Neutrophil (primary cell): ENCODE measurements around the gene GLRX5.

Experiments used
- H3K27ac ChIP-seq: fragments of 200-600 bp; sonication (generic); 2 replicates; pipeline ENCODE4 v1.5.1; 2016; ENCODE audit warnings: mild to moderate bottlenecking, moderate library complexity
- H3K27me3 ChIP-seq: fragments of 200-600 bp; sonication (generic); 2 replicates; pipeline ENCODE4 v1.6.0; 2016; ENCODE audit warnings: mild to moderate bottlenecking
- H3K36me3 ChIP-seq: fragments of 200-600 bp; sonication (generic); 2 replicates; pipeline ENCODE4 v1.5.1; 2017
- H3K4me1 ChIP-seq, 2 experiments: fragments of 200-600 bp in 1 of 2; sonication (generic) in 1 of 2; 1 replicate in 1 of 2; 2 replicates in 1 of 2; pipeline versions ENCODE4 v1.5.1 to v1.6.1; 2013 to 2016; ENCODE audit warnings: low read depth in 1 of 2, low read length in 1 of 2, mild to moderate bottlenecking in 1 of 2, moderate library complexity in 1 of 2; ENCODE audit not compliant: control insufficient read depth in 1 of 2, insufficient read depth in 1 of 2
- H3K4me3 ChIP-seq, 2 experiments: fragments of 200-600 bp in 1 of 2; sonication (generic) in 1 of 2; 1 replicate in 1 of 2; 2 replicates in 1 of 2; pipeline ENCODE4 v1.5.1; 2013 to 2016; ENCODE audit warnings: low read depth in 1 of 2, low read length in 1 of 2, mild to moderate bottlenecking in 1 of 2, moderate library complexity in 1 of 2
- H3K9me3 ChIP-seq: fragments of 200-600 bp; sonication (generic); 2 replicates; pipeline ENCODE4 v1.5.1; 2016
- TF ChIP-seq, protein P1 (sequence below): fragments of 200-600 bp; sonication (generic); IDR thresholded peaks from 2 replicates; pipeline ENCODE4 v1.5.1; 2016; ENCODE audit warnings: antibody characterized with exemption

Gene GLRX5

DNA sequence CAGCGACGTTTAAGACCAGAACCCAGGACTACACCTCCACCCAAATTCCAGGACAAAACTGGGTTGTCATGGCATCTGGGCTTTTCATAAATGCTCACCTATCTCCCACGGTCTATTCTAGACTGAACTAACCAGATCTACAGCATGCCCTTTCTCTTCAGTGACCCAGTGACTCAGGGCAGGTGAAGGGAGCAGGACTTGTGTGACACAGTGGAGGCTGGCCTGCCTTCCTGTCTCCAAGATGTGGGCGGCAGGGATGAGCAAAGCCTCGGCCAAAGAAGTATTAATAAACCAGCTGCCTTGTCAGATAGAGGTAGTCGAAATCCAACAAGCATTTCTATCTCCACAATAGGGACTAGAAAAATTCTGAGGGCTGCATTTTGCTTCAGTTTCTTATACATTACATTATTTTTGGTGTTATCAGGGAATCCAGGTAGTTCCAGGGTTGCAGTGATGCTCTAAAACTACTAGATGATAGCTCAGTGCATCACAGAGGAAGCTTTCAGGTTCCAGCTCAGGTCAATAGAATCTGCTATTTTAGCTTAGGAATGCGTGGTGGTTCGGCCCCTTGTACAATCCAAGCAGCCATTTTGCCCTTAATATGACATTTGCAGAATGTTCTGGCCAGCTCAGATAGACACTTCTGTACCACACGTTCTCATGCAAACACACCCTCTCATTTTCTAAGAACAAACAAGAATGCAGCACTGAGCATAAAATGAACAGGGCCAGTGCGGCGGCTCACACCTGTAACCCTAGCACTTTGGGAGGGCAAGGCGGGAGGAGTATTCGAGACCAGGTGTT is 4.2 kb upstream of the GLRX5 start:
- Histone ChIP-seq H3K27me3 (no peaks in the 10 kb centered on the region), H3K27ac (no peak overlapping the region), H3K4me1 (peaks cover 38 to 40% of the 10 kb centered on the region in 2 experiments), H3K9me3 (no peaks in the 10 kb centered on the region), H3K4me3 (no peak overlapping the region), H3K36me3 (no peaks in the 10 kb centered on the region)
- TF ChIP-seq, protein P1, sequence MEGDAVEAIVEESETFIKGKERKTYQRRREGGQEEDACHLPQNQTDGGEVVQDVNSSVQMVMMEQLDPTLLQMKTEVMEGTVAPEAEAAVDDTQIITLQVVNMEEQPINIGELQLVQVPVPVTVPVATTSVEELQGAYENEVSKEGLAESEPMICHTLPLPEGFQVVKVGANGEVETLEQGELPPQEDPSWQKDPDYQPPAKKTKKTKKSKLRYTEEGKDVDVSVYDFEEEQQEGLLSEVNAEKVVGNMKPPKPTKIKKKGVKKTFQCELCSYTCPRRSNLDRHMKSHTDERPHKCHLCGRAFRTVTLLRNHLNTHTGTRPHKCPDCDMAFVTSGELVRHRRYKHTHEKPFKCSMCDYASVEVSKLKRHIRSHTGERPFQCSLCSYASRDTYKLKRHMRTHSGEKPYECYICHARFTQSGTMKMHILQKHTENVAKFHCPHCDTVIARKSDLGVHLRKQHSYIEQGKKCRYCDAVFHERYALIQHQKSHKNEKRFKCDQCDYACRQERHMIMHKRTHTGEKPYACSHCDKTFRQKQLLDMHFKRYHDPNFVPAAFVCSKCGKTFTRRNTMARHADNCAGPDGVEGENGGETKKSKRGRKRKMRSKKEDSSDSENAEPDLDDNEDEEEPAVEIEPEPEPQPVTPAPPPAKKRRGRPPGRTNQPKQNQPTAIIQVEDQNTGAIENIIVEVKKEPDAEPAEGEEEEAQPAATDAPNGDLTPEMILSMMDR: no peak

DNA sequence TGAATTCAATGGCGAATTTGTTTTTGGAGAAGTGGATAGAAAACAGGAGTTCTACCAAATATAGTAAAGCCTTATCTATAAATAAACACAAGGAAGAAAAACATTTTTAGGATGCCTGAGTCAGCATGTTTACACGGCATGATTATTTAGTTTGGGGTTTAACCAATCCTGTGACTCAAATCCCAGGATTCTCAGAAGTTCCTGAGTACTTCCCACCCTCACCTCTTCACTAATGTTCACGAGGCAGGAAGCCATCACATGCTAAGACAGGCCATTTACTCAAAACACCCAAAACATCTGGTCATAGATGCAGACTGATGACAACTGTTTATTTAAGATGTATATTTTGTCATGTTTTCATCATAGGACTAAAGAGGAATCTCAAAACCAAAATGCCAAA is 3.4 kb upstream of the GLRX5 start:
- Histone ChIP-seq H3K4me3 (no peak overlapping the region), H3K27me3 (no peaks in the 10 kb centered on the region), H3K36me3 (no peaks in the 10 kb centered on the region), H3K4me1 (peaks cover 37 to 38% of the 10 kb centered on the region in 2 experiments), H3K9me3 (no peaks in the 10 kb centered on the region), H3K27ac (no peak overlapping the region)
- TF ChIP-seq, protein P1: no peak

DNA sequence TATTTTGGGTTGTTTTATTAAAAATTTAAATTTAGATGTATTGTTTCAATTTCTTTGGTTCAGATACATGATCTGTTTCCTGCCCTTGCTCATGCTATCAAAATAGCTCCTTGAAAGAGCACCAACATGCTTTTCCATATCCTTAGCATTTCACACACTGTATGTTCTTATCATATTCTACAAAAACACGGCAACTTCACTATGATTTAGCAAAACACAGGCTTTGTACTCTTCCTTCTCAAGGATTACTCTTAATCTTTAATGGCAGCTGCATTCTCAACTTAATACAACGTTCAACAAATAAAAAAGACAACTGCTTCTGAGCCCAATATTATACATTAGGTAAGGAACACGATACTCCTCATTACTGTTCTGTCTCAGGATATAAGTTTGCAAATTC is 2.9 kb upstream of the GLRX5 start:
- Histone ChIP-seq H3K27me3 (no peaks in the 10 kb centered on the region), H3K27ac (no peak overlapping the region), H3K9me3 (no peaks in the 10 kb centered on the region), H3K36me3 (no peaks in the 10 kb centered on the region), H3K4me3 (no peak overlapping the region), H3K4me1 (peaks cover 32 to 33% of the 10 kb centered on the region in 2 experiments)
- TF ChIP-seq, protein P1: no peak

DNA sequence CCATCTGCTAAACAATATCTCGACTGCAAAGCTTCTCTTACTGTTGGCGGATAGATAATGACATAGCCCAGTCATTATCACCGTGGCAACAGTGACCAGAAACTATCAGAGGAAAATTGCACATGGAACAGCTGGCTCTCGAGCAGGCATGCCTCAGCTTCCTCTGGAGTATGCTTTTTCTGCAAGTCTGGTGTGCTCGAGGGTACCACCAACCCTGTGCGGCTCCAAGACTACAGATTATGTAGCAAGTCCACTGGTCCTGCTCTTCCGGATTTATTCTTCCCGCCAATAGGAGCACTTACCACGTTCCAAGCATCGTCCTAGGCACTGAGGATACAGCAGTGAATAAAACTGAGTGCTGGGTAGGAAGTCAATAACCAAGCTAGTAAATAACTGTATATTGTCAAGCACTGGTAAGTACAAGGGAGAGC is 1.4 kb upstream of the GLRX5 start:
- no peaks in the 10 kb centered on the region for H3K9me3 ChIP-seq
- peaks cover 26 to 29% of the 10 kb centered on the region in 2 experiments for H3K4me1 ChIP-seq
- no peaks in the 10 kb centered on the region for H3K27me3 ChIP-seq
- peak overlapping the region; percentile 71 to 98 for H3K4me3 ChIP-seq
- peak overlapping the region; percentile 86 for H3K27ac ChIP-seq
- no peaks in the 10 kb centered on the region for H3K36me3 ChIP-seq
- TF ChIP-seq, protein P1: no peak

DNA sequence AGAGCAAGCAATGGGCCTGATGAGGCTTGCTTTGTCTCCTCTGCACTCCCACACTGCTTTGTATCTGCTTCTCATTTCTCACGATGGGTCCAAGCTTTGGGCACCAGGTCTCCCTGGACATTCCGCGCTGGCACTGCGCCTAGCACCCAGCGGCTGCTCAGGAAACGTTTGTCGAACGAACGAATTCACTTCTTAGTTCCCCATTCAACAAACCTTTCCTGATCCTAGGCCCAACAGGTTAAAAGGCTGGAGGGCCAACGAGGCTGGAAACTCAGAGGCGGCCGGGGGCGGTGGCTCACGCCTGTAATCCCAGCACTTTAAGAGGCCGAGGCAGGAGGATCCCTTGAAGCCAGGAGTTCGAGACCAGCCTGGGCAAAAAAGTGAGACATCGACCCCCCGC is 1.0 kb upstream of the GLRX5 start:
- H3K4me1 ChIP-seq: peaks cover 26 to 29% of the 10 kb centered on the region in 2 experiments
- no peaks in the 10 kb centered on the region for H3K9me3 ChIP-seq
- TF ChIP-seq, protein P1: no peak
- peak overlapping the region; percentile 71 to 98 for H3K4me3 ChIP-seq
- H3K27me3 ChIP-seq: no peaks in the 10 kb centered on the region
- H3K36me3 ChIP-seq: no peaks in the 10 kb centered on the region
- peak overlapping the region; percentile 86 for H3K27ac ChIP-seq
